HG03139 (cell line): ENCODE measurements around the gene MGST1.
"Not testable (repeated sequence)": the region's sequence is repeated elsewhere in the genome, so short reads cannot be mapped to it uniquely, and the experiment has no call there.

Experiments used
- ATAC-seq: cut with Tn5 transposase; IDR thresholded peaks from one replicate; pipeline ENCODE4 v1.9.1; 2021; ENCODE audit not compliant: unreplicated experiment

The MGST1 gene

GRCh38 chr12:16350682-16351081 is 3.2 kb downstream of the MGST1 start:
- no peak for ATAC-seq

GRCh38 chr12:16352481-16352880 is 5.0 kb downstream of the MGST1 start:
- no peak for ATAC-seq

- no peak for ATAC-seq
Measured at GRCh38 chr12:16358878-16359277, 11.4 kb downstream of the MGST1 start.

- ATAC-seq = no peak
Measured at GRCh38 chr12:16359512-16360491, 12.4 kb downstream of the MGST1 start.

- ATAC-seq = no peak
Measured at GRCh38 chr12:16361142-16361783, 13.8 kb downstream of the MGST1 start.

GRCh38 chr12:16362550-16362949 is 15.1 kb downstream of the MGST1 start:
- no peak for ATAC-seq

- ATAC-seq = no peak
Measured at GRCh38 chr12:16369156-16369555, 21.7 kb downstream of the MGST1 start.

- no peak for ATAC-seq
Measured at GRCh38 chr12:16370096-16370495, 22.7 kb downstream of the MGST1 start.

- not testable (repeated sequence) for ATAC-seq
Measured at GRCh38 chr12:16382652-16383312, 35.3 kb downstream of the MGST1 start.

GRCh38 chr12:16384732-16385131 is 37.3 kb downstream of the MGST1 start:
- ATAC-seq = no peak

GRCh38 chr12:16385782-16386646 is 38.6 kb downstream of the MGST1 start:
- no peak for ATAC-seq

- ATAC-seq = no peak
Measured at GRCh38 chr12:16387919-16388318, 40.5 kb downstream of the MGST1 start.

- ATAC-seq = no peak
Measured at GRCh38 chr12:16389594-16389993, 42.1 kb downstream of the MGST1 start.

- no peak for ATAC-seq
Measured at GRCh38 chr12:16392846-16393535, 45.5 kb downstream of the MGST1 start.

- no peak for ATAC-seq
Measured at GRCh38 chr12:16399101-16399500, 51.7 kb downstream of the MGST1 start.

- ATAC-seq = not testable (repeated sequence)
Measured at GRCh38 chr12:16401835-16402234, 54.4 kb downstream of the MGST1 start.

- ATAC-seq = no peak
Measured at GRCh38 chr12:16407346-16407745, 59.9 kb downstream of the MGST1 start.
